ENCODE data around the gene ADAD2.

The ADAD2 gene

GRCh38 chr16:84190731-84191388, at the start of gene ADAD2:
ADAD2 (plus strand) TSS chr16:84191157; CDS start chr16:84191231, 74 bp downstream.
- Histone ChIP-seq H3K9ac (ENCODE audit: insufficient read length, low read depth) (no peak within 1 kb of the TSS), H3K36me3 (ENCODE audit: insufficient read depth, insufficient read length, low read length) (no peaks in the 10 kb centered on the region), H3K4me1 (ENCODE audit: insufficient read depth, insufficient read length) (peaks cover 9% of the 10 kb centered on the region), H3K4me3 (ENCODE audit: insufficient read length, low read depth) (no peak within 1 kb of the TSS), H3K9me3 (ENCODE audit: insufficient read depth, low read length) (no peaks in the 10 kb centered on the region), H3K27me3 (ENCODE audit: insufficient read depth, insufficient read length) (no peaks in the 10 kb centered on the region)
- TF ChIP-seq SUZ12 (IDR thresholded peaks at IDR 0.05; ENCODE audit: extremely low read depth, insufficient read depth, insufficient read length) = no peak
- no peak for TF ChIP-seq YY1 (IDR thresholded peaks at IDR 0.05; ENCODE audit: insufficient read depth, insufficient read length)
- no peak for TF ChIP-seq ZNF274 (IDR thresholded peaks at IDR 0.05; ENCODE audit: low read depth, low read length)
- DNase-seq (ENCODE audit: low read depth, low spot score) = peak; percentile 35

- no peak for DNase-seq (ENCODE audit: low read depth, low spot score)
- peaks cover 11% of the 10 kb centered on the region; the same call in 1 of the 2 replicates for H3K9me3 ChIP-seq (ENCODE audit: insufficient read depth, low read length)
- TF ChIP-seq SUZ12 (IDR thresholded peaks at IDR 0.05; ENCODE audit: extremely low read depth, insufficient read depth, insufficient read length) (no peak), ZNF274 (IDR thresholded peaks at IDR 0.05; ENCODE audit: low read depth, low read length) (no peak), YY1 (IDR thresholded peaks at IDR 0.05; ENCODE audit: insufficient read depth, insufficient read length) (no peak)
These were observed 47.9 kb upstream of the ADAD2 start for GRCh38 chr16:84143081-84143480.

GRCh38 chr16:84143784-84144199, 47.2 kb upstream of the ADAD2 start:
- H3K4me3 ChIP-seq (ENCODE audit: insufficient read length, low read depth) = peak overlapping the region; percentile 62
- TF ChIP-seq YY1 (IDR thresholded peaks at IDR 0.05; ENCODE audit: insufficient read depth, insufficient read length) = no peak
- no peak for TF ChIP-seq ZNF274 (IDR thresholded peaks at IDR 0.05; ENCODE audit: low read depth, low read length)
- no peak for TF ChIP-seq SUZ12 (IDR thresholded peaks at IDR 0.05; ENCODE audit: extremely low read depth, insufficient read depth, insufficient read length)
- no peaks in the 10 kb centered on the region for H3K4me1 ChIP-seq (ENCODE audit: insufficient read depth, insufficient read length)
- H3K9ac ChIP-seq (ENCODE audit: insufficient read length, low read depth) = peak overlapping the region; percentile 93
- peaks cover 17% of the 10 kb centered on the region for H3K27me3 ChIP-seq (ENCODE audit: insufficient read depth, insufficient read length)
- no peaks in the 10 kb centered on the region for H3K36me3 ChIP-seq (ENCODE audit: insufficient read depth, insufficient read length, low read length)
- H3K9me3 ChIP-seq (ENCODE audit: insufficient read depth, low read length) = peaks cover 11% of the 10 kb centered on the region; the same call in 1 of the 2 replicates
- DNase-seq (ENCODE audit: low read depth, low spot score) = no peak

More at GRCh38 chr16:84143081-84143480, 47.9 kb upstream of the ADAD2 start:
- Histone ChIP-seq H3K4me3 (ENCODE audit: insufficient read length, low read depth) (no peak overlapping the region), H3K36me3 (ENCODE audit: insufficient read depth, insufficient read length, low read length) (no peaks in the 10 kb centered on the region), H3K27me3 (ENCODE audit: insufficient read depth, insufficient read length) (peaks cover 17% of the 10 kb centered on the region), H3K4me1 (ENCODE audit: insufficient read depth, insufficient read length) (no peaks in the 10 kb centered on the region), H3K9ac (ENCODE audit: insufficient read length, low read depth) (no peak overlapping the region)

GRCh38 chr16:84144209-84144858, 46.6 kb upstream of the ADAD2 start:
- Histone ChIP-seq H3K4me1 (ENCODE audit: insufficient read depth, insufficient read length) (no peaks in the 10 kb centered on the region), H3K27me3 (ENCODE audit: insufficient read depth, insufficient read length) (peaks cover 17% of the 10 kb centered on the region), H3K9me3 (ENCODE audit: insufficient read depth, low read length) (peaks cover 11% of the 10 kb centered on the region; the same call in 1 of the 2 replicates), H3K4me3 (ENCODE audit: insufficient read length, low read depth) (peak overlapping the region; percentile 62), H3K36me3 (ENCODE audit: insufficient read depth, insufficient read length, low read length) (no peaks in the 10 kb centered on the region), H3K9ac (ENCODE audit: insufficient read length, low read depth) (peak overlapping the region; percentile 93)
- no peak for TF ChIP-seq SUZ12 (IDR thresholded peaks at IDR 0.05; ENCODE audit: extremely low read depth, insufficient read depth, insufficient read length)
- DNase-seq (ENCODE audit: low read depth, low spot score) = no peak

- TF ChIP-seq ZNF274 (IDR thresholded peaks at IDR 0.05; ENCODE audit: low read depth, low read length) = no peak
- TF ChIP-seq SUZ12 (IDR thresholded peaks at IDR 0.05; ENCODE audit: extremely low read depth, insufficient read depth, insufficient read length) = no peak
- no peak for TF ChIP-seq YY1 (IDR thresholded peaks at IDR 0.05; ENCODE audit: insufficient read depth, insufficient read length)
- H3K4me3 ChIP-seq (ENCODE audit: insufficient read length, low read depth) = peak within 1 kb of the TSS; percentile 62
- DNase-seq (ENCODE audit: low read depth, low spot score) = peak; percentile 83
These were observed 45.9 kb upstream of the ADAD2 start, which contains the start of the genes DNAAF1 and HSDL1 for GRCh38 chr16:84144859-84145639. DNAAF1 (plus strand) TSS chr16:84145308; CDS start chr16:84145441, 133 bp downstream. HSDL1 (minus strand) TSS chr16:84145177; CDS start chr16:84131321, 13,856 bp downstream.

GRCh38 chr16:84150926-84151325, 40.0 kb upstream of the ADAD2 start:
- TF ChIP-seq YY1 (IDR thresholded peaks at IDR 0.05; ENCODE audit: insufficient read depth, insufficient read length) (no peak), ZNF274 (IDR thresholded peaks at IDR 0.05; ENCODE audit: low read depth, low read length) (no peak), SUZ12 (IDR thresholded peaks at IDR 0.05; ENCODE audit: extremely low read depth, insufficient read depth, insufficient read length) (no peak)
- H3K36me3 ChIP-seq (ENCODE audit: insufficient read depth, insufficient read length, low read length) = no peaks in the 10 kb centered on the region
- DNase-seq (ENCODE audit: low read depth, low spot score) = no peak
- peaks cover 4% of the 10 kb centered on the region for H3K4me1 ChIP-seq (ENCODE audit: insufficient read depth, insufficient read length)
- peak overlapping the region; percentile 5 for H3K9ac ChIP-seq (ENCODE audit: insufficient read length, low read depth)
- no peaks in the 10 kb centered on the region for H3K9me3 ChIP-seq (ENCODE audit: insufficient read depth, low read length)
- peaks cover 10% of the 10 kb centered on the region for H3K27me3 ChIP-seq (ENCODE audit: insufficient read depth, insufficient read length)
- H3K4me3 ChIP-seq (ENCODE audit: insufficient read length, low read depth) = no peak overlapping the region

More at GRCh38 chr16:84144859-84145639, 45.9 kb upstream of the ADAD2 start, which contains the start of the genes DNAAF1 and HSDL1:
- Histone ChIP-seq H3K36me3 (ENCODE audit: insufficient read depth, insufficient read length, low read length) (no peaks in the 10 kb centered on the region), H3K9me3 (ENCODE audit: insufficient read depth, low read length) (peaks cover 11% of the 10 kb centered on the region; the same call in 1 of the 2 replicates), H3K4me1 (ENCODE audit: insufficient read depth, insufficient read length) (no peaks in the 10 kb centered on the region), H3K27me3 (ENCODE audit: insufficient read depth, insufficient read length) (peaks cover 17% of the 10 kb centered on the region), H3K9ac (ENCODE audit: insufficient read length, low read depth) (peak within 1 kb of the TSS; percentile 93)

All from NT2/D1 (cell line).